ENCODE results near the gene P2RX6. TPM values are rescaled to one million over a fixed set of nuclear protein-coding genes. Genes with fewer than 3 reads are reported as not detected.

The P2RX6 gene
- total and polyA plus RNA-seq, 2 experiments from 2014 or later: 3.3 to 8.0 TPM

DNA sequence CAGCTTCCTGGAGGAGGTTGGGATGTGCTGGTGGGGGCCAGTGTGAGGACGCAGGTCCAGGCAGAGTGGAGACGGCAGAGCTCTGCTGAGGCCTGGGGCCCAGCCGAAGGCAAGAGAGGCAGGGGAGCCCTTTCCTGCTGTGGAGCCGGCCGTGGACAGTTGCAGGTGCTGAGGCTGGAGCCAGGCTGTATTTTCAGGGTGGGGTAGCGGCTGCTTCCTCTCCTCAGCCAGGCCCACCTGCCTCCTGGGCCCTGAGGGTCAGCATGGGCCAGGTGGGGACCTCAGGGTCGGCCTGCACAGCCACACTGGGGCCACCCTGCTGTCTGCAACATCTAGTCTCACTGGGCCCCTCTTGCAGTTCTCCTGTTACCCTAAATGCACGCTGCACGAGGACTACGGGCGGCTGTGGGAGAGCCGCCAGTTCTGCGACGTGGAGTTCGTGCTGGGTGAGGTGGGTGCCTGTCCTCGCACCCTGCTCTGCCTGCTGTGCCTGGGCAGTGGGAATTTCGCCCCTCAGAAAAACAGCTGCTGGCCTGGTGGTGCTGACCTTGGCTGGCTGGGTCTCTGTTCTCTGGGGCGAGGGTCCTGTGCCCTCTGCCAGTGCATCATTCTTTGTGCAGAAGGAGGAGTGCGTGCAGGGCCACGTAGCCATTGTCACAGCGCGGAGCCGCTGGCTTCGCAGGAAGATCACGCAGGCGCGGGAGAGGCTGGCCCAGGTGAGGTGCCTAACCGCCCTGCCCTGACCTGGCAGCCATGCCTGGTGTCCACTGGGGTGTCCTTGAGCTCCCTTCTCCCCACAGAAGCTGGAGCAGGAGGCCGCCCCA lies 21.4 kb upstream of the P2RX6 start:
- H3K9me2 ChIP-seq (replicated peaks; ENCODE audit: insufficient read depth): no peaks in the 10 kb centered on the region
- no peak overlapping the region for H3K27ac ChIP-seq
- H4K20me1 ChIP-seq (ENCODE audit: insufficient read depth, poor library complexity, severe bottlenecking): no peaks in the 10 kb centered on the region
- no peaks in the 10 kb centered on the region for H3K4me1 ChIP-seq (ENCODE audit: insufficient read depth)
- TF ChIP-seq EZH2 (IDR thresholded peaks at IDR 0.05; ENCODE audit: borderline replicate concordance) (no peak), EZH2phosphoT487 (IDR thresholded peaks at IDR 0.05; ENCODE audit: low read depth, severe bottlenecking, unreplicated experiment) (no peak)
- TF ChIP-seq, protein P1, sequence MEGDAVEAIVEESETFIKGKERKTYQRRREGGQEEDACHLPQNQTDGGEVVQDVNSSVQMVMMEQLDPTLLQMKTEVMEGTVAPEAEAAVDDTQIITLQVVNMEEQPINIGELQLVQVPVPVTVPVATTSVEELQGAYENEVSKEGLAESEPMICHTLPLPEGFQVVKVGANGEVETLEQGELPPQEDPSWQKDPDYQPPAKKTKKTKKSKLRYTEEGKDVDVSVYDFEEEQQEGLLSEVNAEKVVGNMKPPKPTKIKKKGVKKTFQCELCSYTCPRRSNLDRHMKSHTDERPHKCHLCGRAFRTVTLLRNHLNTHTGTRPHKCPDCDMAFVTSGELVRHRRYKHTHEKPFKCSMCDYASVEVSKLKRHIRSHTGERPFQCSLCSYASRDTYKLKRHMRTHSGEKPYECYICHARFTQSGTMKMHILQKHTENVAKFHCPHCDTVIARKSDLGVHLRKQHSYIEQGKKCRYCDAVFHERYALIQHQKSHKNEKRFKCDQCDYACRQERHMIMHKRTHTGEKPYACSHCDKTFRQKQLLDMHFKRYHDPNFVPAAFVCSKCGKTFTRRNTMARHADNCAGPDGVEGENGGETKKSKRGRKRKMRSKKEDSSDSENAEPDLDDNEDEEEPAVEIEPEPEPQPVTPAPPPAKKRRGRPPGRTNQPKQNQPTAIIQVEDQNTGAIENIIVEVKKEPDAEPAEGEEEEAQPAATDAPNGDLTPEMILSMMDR (IDR thresholded peaks at IDR 0.05; ENCODE audit: poor library complexity): no peak
- no peaks in the 10 kb centered on the region for H3K79me2 ChIP-seq
- no peak overlapping the region for H2AFZ ChIP-seq
- no peak overlapping the region for H3K4me2 ChIP-seq
- H3K36me3 ChIP-seq (replicated peaks; ENCODE audit: insufficient read depth, low read depth): no peaks in the 10 kb centered on the region
- DNase-seq (ENCODE audit: low spot score): no peak
- WGBS (ENCODE audit: low lambda C conversion rate, missing lambda C conversion rate): 97% methylated on average over 29 of the region's 29 CpGs
- H3K27me3 ChIP-seq: no peaks in the 10 kb centered on the region
- no peaks in the 10 kb centered on the region for H3K9me3 ChIP-seq (ENCODE audit: low read depth)
- no peak overlapping the region for H3K4me3 ChIP-seq

DNA sequence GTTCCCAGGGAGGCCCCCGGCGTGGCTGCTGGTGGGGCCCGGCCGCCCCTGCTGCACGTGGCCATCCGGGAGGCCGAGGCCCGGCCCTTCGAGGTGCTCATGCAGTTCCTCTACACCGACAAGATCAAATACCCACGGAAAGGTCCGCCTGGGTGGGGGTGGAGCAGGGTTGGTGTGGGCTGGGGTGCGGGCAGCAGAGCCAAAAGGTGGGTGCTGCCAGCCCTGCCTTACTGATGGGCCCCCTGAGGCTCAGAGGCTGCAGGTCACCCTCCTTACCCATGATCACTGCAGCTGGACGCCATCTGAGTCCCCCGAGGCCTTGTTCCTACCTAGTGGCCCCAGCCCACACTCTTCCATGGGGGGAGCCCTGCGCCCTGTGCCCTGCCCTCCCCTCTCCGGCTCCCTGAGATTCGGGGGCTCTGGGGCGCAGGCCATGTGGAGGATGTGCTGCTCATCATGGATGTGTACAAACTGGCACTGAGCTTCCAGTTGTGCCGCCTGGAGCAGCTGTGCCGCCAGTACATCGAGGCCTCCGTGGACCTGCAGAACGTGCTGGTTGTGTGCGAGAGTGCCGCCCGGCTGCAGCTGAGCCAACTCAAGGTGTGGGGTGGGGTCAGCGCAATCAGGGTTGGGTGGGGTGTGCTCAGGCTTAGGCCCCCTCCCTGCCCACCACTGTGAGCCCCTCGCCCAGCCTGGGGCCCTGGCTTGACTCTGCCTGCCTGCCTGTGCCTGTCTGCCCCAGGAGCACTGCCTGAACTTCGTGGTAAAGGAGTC lies 20.6 kb upstream of the P2RX6 start:
- no peaks in the 10 kb centered on the region for H3K9me2 ChIP-seq (replicated peaks; ENCODE audit: insufficient read depth)
- no peak for TF ChIP-seq EZH2 (IDR thresholded peaks at IDR 0.05; ENCODE audit: borderline replicate concordance)
- no peak for TF ChIP-seq EZH2phosphoT487 (IDR thresholded peaks at IDR 0.05; ENCODE audit: low read depth, severe bottlenecking, unreplicated experiment)
- TF ChIP-seq, protein P1 (IDR thresholded peaks at IDR 0.05; ENCODE audit: poor library complexity): no peak
- H3K79me2 ChIP-seq: no peaks in the 10 kb centered on the region
- H2AFZ ChIP-seq: no peak overlapping the region
- no peaks in the 10 kb centered on the region for H3K4me1 ChIP-seq (ENCODE audit: insufficient read depth)
- DNase-seq (ENCODE audit: low spot score): no peak
- H3K9me3 ChIP-seq (ENCODE audit: low read depth): no peaks in the 10 kb centered on the region
- H3K36me3 ChIP-seq (replicated peaks; ENCODE audit: insufficient read depth, low read depth): no peaks in the 10 kb centered on the region
- no peak overlapping the region for H3K4me2 ChIP-seq
- no peak overlapping the region for H3K27ac ChIP-seq
- H3K27me3 ChIP-seq: no peaks in the 10 kb centered on the region
- H4K20me1 ChIP-seq (ENCODE audit: insufficient read depth, poor library complexity, severe bottlenecking): no peaks in the 10 kb centered on the region
- no peak overlapping the region for H3K4me3 ChIP-seq
- whole genome bisulfite sequencing (ENCODE audit: low lambda C conversion rate, missing lambda C conversion rate): 93% methylated on average over 25 of the region's 30 CpGs

- Histone ChIP-seq H4K20me1 (ENCODE audit: insufficient read depth, poor library complexity, severe bottlenecking) (no peaks in the 10 kb centered on the region), H3K4me3 (no peak overlapping the region), H3K4me1 (ENCODE audit: insufficient read depth) (no peaks in the 10 kb centered on the region), H3K36me3 (replicated peaks; ENCODE audit: insufficient read depth, low read depth) (no peaks in the 10 kb centered on the region), H3K27me3 (no peaks in the 10 kb centered on the region), H2AFZ (no peak overlapping the region), H3K4me2 (no peak overlapping the region), H3K9me2 (replicated peaks; ENCODE audit: insufficient read depth) (no peaks in the 10 kb centered on the region), H3K27ac (no peak overlapping the region), H3K9me3 (ENCODE audit: low read depth) (no peaks in the 10 kb centered on the region), H3K79me2 (peaks cover 5% of the 10 kb centered on the region)
- TF ChIP-seq, protein P1 (IDR thresholded peaks at IDR 0.05; ENCODE audit: poor library complexity): no peak
- TF ChIP-seq EZH2 (IDR thresholded peaks at IDR 0.05; ENCODE audit: borderline replicate concordance) (no peak), EZH2phosphoT487 (IDR thresholded peaks at IDR 0.05; ENCODE audit: low read depth, severe bottlenecking, unreplicated experiment) (no peak)
- 96% methylated on average over 10 of the region's 10 CpGs for WGBS (ENCODE audit: low lambda C conversion rate, missing lambda C conversion rate)
- DNase-seq (ENCODE audit: low spot score): no peak
Observed at GRCh38 chr22:20994902-20995241, 20.1 kb upstream of the P2RX6 start.

Data from hepatocyte (in vitro differentiated cells).